ENCODE results near the gene POLR2L. TPM values are rescaled to one million over a fixed set of nuclear protein-coding genes. Genes with fewer than 3 reads are reported as not detected.

POLR2L gene
- total and polyA plus RNA-seq, 2 of the 13 experiments (the other 11 are each of a cell fraction or from before 2014, with no cell fraction given) = 104 to 114 TPM

- Histone ChIP-seq H4K20me1 (ENCODE audit: insufficient read depth, low read length) (peaks cover 20% of the 10 kb centered on the region), H3K27me3 (ENCODE audit: control insufficient read depth in 1 of 2, insufficient read depth in 2 of 2, low read length in 2 of 2) (no peaks in the 10 kb centered on the region; a peak in 1 of 5 replicates), H3K9me3 (ENCODE audit: low read length) (no peaks in the 10 kb centered on the region), H3K27ac (ENCODE audit: extremely low read length, insufficient read depth, low read length) (peak within 1 kb of the TSS; percentile 92), H3K36me3 (replicated peaks in 1 of 2; ENCODE audit: control insufficient read depth in 1 of 2, insufficient read depth in 2 of 2, low read length in 2 of 2) (peaks cover 10% of the 10 kb centered on the region in 2 experiments), H3K4me1 (ENCODE audit: insufficient read depth, low read length) (peaks cover 27% of the 10 kb centered on the region), H3K79me2 (ENCODE audit: insufficient read depth, low read length) (peaks cover 20% of the 10 kb centered on the region), H3K4me2 (ENCODE audit: low read depth, low read length) (peak within 1 kb of the TSS; percentile 98), H3K9ac (ENCODE audit: insufficient read depth, low read depth, low read length) (peak within 1 kb of the TSS; percentile 92), H2AFZ (ENCODE audit: low read length) (no peak within 1 kb of the TSS), H3K4me3 (replicated peaks in 1 of 3; ENCODE audit: insufficient read depth in 1 of 3, low read depth in 2 of 3, low read length in 3 of 3) (peak within 1 kb of the TSS; percentile 80 to 98 (median 94))
- intact Hi-C loops (cut with micrococcal nuclease; ENCODE audit: unreplicated experiment) = no loop called here
- 10% methylated on average over 4 of the region's 20 CpGs for WGBS (ENCODE audit: low lambda C conversion rate)
- BruUV-seq (replicated peaks) = TSS peak; percentile 81
- ChIA-PET POLR2A (interaction anchor here (0.7 to 9.2 kb wide), 25 partner anchors 8 to 349 kb away, joined by 3 to 264 read pairs (median 8); partner anchors contain the start of genes CD151, CHID1, CRACR2B and DEAF1), CTCF (ENCODE audit: low intra/inter-chr PET ratio, low total read pairs) (no interaction called here)
- DNase-seq (ENCODE audit: low spot score) (peak; percentile 74), ATAC-seq (peak; percentile 39), FAIRE-seq (peak; percentile 21)
- in situ Hi-C loops (cut with HindIII; ENCODE audit: extremely low pct_ligation_motif_present, low pct_unique_long_range_greater_than_20kb) = no loop called here
- TF ChIP-seq, protein P1, sequence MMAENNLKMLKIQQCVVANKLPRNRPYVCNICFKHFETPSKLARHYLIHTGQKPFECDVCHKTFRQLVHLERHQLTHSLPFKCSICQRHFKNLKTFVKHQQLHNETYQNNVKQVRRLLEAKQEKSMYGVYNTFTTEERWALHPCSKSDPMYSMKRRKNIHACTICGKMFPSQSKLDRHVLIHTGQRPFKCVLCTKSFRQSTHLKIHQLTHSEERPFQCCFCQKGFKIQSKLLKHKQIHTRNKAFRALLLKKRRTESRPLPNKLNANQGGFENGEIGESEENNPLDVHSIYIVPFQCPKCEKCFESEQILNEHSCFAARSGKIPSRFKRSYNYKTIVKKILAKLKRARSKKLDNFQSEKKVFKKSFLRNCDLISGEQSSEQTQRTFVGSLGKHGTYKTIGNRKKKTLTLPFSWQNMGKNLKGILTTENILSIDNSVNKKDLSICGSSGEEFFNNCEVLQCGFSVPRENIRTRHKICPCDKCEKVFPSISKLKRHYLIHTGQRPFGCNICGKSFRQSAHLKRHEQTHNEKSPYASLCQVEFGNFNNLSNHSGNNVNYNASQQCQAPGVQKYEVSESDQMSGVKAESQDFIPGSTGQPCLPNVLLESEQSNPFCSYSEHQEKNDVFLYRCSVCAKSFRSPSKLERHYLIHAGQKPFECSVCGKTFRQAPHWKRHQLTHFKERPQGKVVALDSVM (CRISPR knock-in tag; IDR thresholded peaks at IDR 0.05) = 0 out of 2 replicates have a peak, but pooled peaks have one; percentile 54
- TF ChIP-seq, protein P2, sequence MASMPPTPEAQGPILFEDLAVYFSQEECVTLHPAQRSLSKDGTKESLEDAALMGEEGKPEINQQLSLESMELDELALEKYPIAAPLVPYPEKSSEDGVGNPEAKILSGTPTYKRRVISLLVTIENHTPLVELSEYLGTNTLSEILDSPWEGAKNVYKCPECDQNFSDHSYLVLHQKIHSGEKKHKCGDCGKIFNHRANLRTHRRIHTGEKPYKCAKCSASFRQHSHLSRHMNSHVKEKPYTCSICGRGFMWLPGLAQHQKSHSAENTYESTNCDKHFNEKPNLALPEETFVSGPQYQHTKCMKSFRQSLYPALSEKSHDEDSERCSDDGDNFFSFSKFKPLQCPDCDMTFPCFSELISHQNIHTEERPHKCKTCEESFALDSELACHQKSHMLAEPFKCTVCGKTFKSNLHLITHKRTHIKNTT (CRISPR knock-in tag; IDR thresholded peaks at IDR 0.05) = no peak
- peak; percentile 67; the same call in 1 of the 2 replicates for TF ChIP-seq ZNF350 (CRISPR knock-in tag; IDR thresholded peaks at IDR 0.05; ENCODE audit: borderline replicate concordance, low read depth)
- TF ChIP-seq RXRB (CRISPR knock-in tag; IDR thresholded peaks at IDR 0.05; ENCODE audit: borderline replicate concordance) = peak; percentile 9; the same call in 1 of the 2 replicates
- peak; percentile 86 for TF ChIP-seq CEBPG (CRISPR knock-in tag; IDR thresholded peaks at IDR 0.05)
- TF ChIP-seq YEATS2 (CRISPR knock-in tag; IDR thresholded peaks at IDR 0.05; ENCODE audit: borderline replicate concordance) = peak; percentile 29; the same call in 1 of the 2 replicates
- TF ChIP-seq, protein P3, sequence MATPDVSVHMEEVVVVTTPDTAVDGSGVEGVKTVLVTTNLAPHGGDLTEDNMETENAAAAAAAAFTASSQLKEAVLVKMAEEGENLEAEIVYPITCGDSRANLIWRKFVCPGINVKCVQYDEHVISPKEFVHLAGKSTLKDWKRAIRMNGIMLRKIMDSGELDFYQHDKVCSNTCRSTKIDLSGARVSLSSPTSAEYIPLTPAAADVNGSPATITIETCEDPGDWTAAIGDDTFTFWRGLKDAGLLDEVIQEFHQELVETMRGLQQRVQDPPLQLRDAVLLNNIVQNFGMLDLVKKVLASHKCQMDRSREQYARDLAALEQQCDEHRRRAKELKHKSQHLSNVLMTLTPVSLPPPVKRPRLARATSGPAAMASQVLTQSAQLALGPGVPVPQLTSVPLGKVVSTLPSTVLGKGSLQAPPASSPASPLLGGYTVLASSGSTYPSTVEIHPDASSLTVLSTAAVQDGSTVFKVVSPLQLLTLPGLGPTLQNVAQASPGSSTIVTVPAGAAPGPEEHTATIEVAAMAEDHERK (CRISPR knock-in tag; IDR thresholded peaks at IDR 0.05; ENCODE audit: low read depth) = no peak
- no peak; the same call in 1 of the 2 replicates for TF ChIP-seq NRL (CRISPR knock-in tag; IDR thresholded peaks at IDR 0.05; ENCODE audit: borderline replicate concordance)
- no peak for TF ChIP-seq ZNF615 (CRISPR knock-in tag; IDR thresholded peaks at IDR 0.05; ENCODE audit: borderline replicate concordance)
- TF ChIP-seq DR1 (CRISPR knock-in tag; IDR thresholded peaks at IDR 0.05) = no peak
- no peak for TF ChIP-seq PHF20 (CRISPR knock-in tag; IDR thresholded peaks at IDR 0.05)
- TF ChIP-seq JUN (CRISPR knock-in tag; IDR thresholded peaks at IDR 0.05) = peak; percentile 88; the same call in 1 of the 2 replicates
- peak; percentile 22 for TF ChIP-seq ZNF883 (CRISPR knock-in tag; IDR thresholded peaks at IDR 0.05; ENCODE audit: not compliant biosample characterization)
- TF ChIP-seq FOSL1 (CRISPR knock-in tag; IDR thresholded peaks at IDR 0.05; ENCODE audit: borderline replicate concordance) = no peak
- TF ChIP-seq ELF4 (CRISPR knock-in tag; IDR thresholded peaks at IDR 0.05; ENCODE audit: borderline replicate concordance) = peak; percentile 66; the same call in 1 of the 2 replicates
- TF ChIP-seq, protein P4, sequence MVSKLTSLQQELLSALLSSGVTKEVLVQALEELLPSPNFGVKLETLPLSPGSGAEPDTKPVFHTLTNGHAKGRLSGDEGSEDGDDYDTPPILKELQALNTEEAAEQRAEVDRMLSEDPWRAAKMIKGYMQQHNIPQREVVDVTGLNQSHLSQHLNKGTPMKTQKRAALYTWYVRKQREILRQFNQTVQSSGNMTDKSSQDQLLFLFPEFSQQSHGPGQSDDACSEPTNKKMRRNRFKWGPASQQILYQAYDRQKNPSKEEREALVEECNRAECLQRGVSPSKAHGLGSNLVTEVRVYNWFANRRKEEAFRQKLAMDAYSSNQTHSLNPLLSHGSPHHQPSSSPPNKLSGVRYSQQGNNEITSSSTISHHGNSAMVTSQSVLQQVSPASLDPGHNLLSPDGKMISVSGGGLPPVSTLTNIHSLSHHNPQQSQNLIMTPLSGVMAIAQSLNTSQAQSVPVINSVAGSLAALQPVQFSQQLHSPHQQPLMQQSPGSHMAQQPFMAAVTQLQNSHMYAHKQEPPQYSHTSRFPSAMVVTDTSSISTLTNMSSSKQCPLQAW (CRISPR knock-in tag; IDR thresholded peaks at IDR 0.05) = peak; percentile 57
- no peak for TF ChIP-seq ZNF569 (CRISPR knock-in tag; IDR thresholded peaks at IDR 0.05; ENCODE audit: borderline replicate concordance)
Measured at GRCh38 chr11:818396-819128, 23.8 kb downstream of the POLR2L start, which contains the start of gene PNPLA2. Gene PNPLA2 (plus strand): TSS chr11:818914. CDS start chr11:819719, 805 bp downstream.
